HepG2 (cell line): ENCODE measurements around the gene ZNF627. TPM values are rescaled to one million over a fixed set of nuclear protein-coding genes. Genes with fewer than 3 reads are reported as not detected.

Experiments
- ATAC-seq: fragments of 200-7000 bp; cut with Tn5 transposase; 3 replicates; pipeline ENCODE4 v1.9.1; 2020; ENCODE audit warnings: mild to moderate bottlenecking, moderate library complexity
- BruUV-seq: library from RNA; stranded (reverse); fragments of 400-500 nt; replicated peaks from 2 replicates; lab custom pipeline; 2021; lab: Mats Ljungman, UMichigan
- CTCF ChIA-PET: fragments of 300-600 bp; formaldehyde crosslinking; extraction: SDS; loops from one replicate; lab custom pipeline; 2021; ENCODE audit warnings: low total read pairs, inconsistent platforms, low intra/inter-chr PET ratio; lab: Yijun Ruan, JAX
- POLR2A ChIA-PET: fragments of 350-600 bp; sonication (Branson Sonifier 250); formaldehyde crosslinking; loops from one replicate; lab custom pipeline; 2020; ENCODE audit warnings: antibody characterized with exemption, inconsistent platforms; lab: Yijun Ruan, JAX
- DNase-seq: peaks from one replicate; pipeline ENCODE4 v3.0.0-alpha.2; 2015; ENCODE audit warnings: low spot score
- FAIRE-seq: peaks from 3 replicates; lab custom pipeline; 2011; peaks lifted over from hg19 to GRCh38; lab: Jason Lieb, UNC
- H2AFZ ChIP-seq: one replicate; pipeline ENCODE4 v1.6.1; 2011; ENCODE audit warnings: low read length, inconsistent platforms
- H3K27ac ChIP-seq: fragments of 300-600 bp; 3 replicates; pipeline ENCODE4 v1.8.0; 2011; ENCODE audit warnings: mixed run types, mild to moderate bottlenecking, mixed read lengths, low read length, inconsistent platforms; ENCODE audit not compliant: insufficient read depth; ENCODE audit errors: extremely low read length
- H3K27me3 ChIP-seq, 2 experiments: fragments of 200-600 bp in 1 of 2; 2 replicates in 1 of 2; 3 replicates in 1 of 2; pipeline versions ENCODE4 v1.6.0 to v1.8.0; 2011; ENCODE audit warnings: low read length in 2 of 2, mild to moderate bottlenecking in 2 of 2, moderate library complexity in 2 of 2, inconsistent platforms in 1 of 2; ENCODE audit not compliant: insufficient read depth in 2 of 2, control insufficient read depth in 1 of 2
- H3K36me3 ChIP-seq, 2 experiments: fragments of 200-600 bp in 1 of 2; replicated peaks in 1 of 2; 2 replicates in 1 of 2; 3 replicates in 1 of 2; pipeline versions ENCODE4 v1.5.1 to v1.8.0; 2011; ENCODE audit warnings: low read length in 2 of 2, inconsistent platforms in 1 of 2; ENCODE audit not compliant: insufficient read depth in 2 of 2, control insufficient read depth in 1 of 2
- H3K4me1 ChIP-seq: 2 replicates; pipeline ENCODE4 v1.5.1; 2012; ENCODE audit warnings: low read length, inconsistent platforms; ENCODE audit not compliant: insufficient read depth
- H3K4me2 ChIP-seq: 2 replicates; pipeline ENCODE4 v1.6.0; 2011; ENCODE audit warnings: low read depth, low read length, inconsistent platforms
- H3K4me3 ChIP-seq, 3 experiments: fragments of 200-600 bp in 1 of 3; sonication (generic), shearing (Covaris generic) in 1 of 3; replicated peaks in 1 of 3; 2 replicates each; pipeline ENCODE4 v1.5.1; 2011 to 2016; ENCODE audit warnings: low read length in 3 of 3, inconsistent platforms in 2 of 3, low read depth in 2 of 3, mild to moderate bottlenecking in 2 of 3, control low read depth in 1 of 3, mixed read lengths in 1 of 3; ENCODE audit not compliant: insufficient read depth in 1 of 3
- H3K79me2 ChIP-seq: one replicate; pipeline ENCODE4 v1.6.1; 2011; ENCODE audit warnings: low read length, inconsistent platforms; ENCODE audit not compliant: insufficient read depth
- H3K9ac ChIP-seq: 2 replicates; pipeline ENCODE4 v1.6.0; 2011; ENCODE audit warnings: mild to moderate bottlenecking, low read depth, low read length, inconsistent platforms; ENCODE audit not compliant: insufficient read depth
- H3K9me3 ChIP-seq: 2 replicates; pipeline ENCODE4 v1.5.1; 2012; ENCODE audit warnings: mild to moderate bottlenecking, low read length
- H4K20me1 ChIP-seq: 2 replicates; pipeline ENCODE4 v1.6.0; 2011; ENCODE audit warnings: inconsistent platforms, mild to moderate bottlenecking, low read length, moderate library complexity; ENCODE audit not compliant: insufficient read depth
- BRF2 ChIP-seq: sonication (generic); formaldehyde crosslinking; IDR thresholded peaks from 2 replicates; pipeline ENCODE4 v1.8.1; 2022; ENCODE audit warnings: mild to moderate bottlenecking, missing genetic modification reagents
- DR1 ChIP-seq: sonication (generic); formaldehyde crosslinking; IDR thresholded peaks from 2 replicates; pipeline ENCODE4 v1.8.0; 2021; ENCODE audit warnings: mild to moderate bottlenecking, missing genetic modification reagents, inconsistent platforms
- FOXA3 ChIP-seq: IDR thresholded peaks from 2 replicates; pipeline ENCODE4 v1.6.1; 2016; ENCODE audit warnings: missing genetic modification reagents, missing compliant biosample characterization
- FOXJ3 ChIP-seq: sonication (generic); formaldehyde crosslinking; IDR thresholded peaks from 2 replicates; pipeline ENCODE4 v1.4.0; 2020; ENCODE audit warnings: missing genetic modification reagents, mild to moderate bottlenecking, borderline replicate concordance
- FOXP1 ChIP-seq, 2 experiments: fragments of 450-650 bp in 1 of 2; IDR thresholded peaks; 2 replicates each; pipeline ENCODE4 v1.6.1; 2017 to 2018; ENCODE audit warnings: antibody characterized with exemption in 1 of 2
- GFI1 ChIP-seq: sonication (generic); formaldehyde crosslinking; IDR thresholded peaks from 2 replicates; pipeline ENCODE4 v1.5.0; 2020; ENCODE audit warnings: missing genetic modification reagents, mild to moderate bottlenecking, borderline replicate concordance
- HMGA1 ChIP-seq: sonication (generic); formaldehyde crosslinking; conservative IDR thresholded peaks from 2 replicates; pipeline ENCODE4 v1.4.0; 2020; ENCODE audit warnings: missing genetic modification reagents
- HNF4G ChIP-seq, 2 experiments: sonication (generic) in 1 of 2; formaldehyde crosslinking in 1 of 2; IDR thresholded peaks; 2 replicates each; pipeline versions ENCODE4 v1.4.0 to v1.6.1; 2011 to 2020; ENCODE audit warnings: borderline replicate concordance in 2 of 2, low read depth in 2 of 2, mild to moderate bottlenecking in 2 of 2, low read length in 1 of 2, missing genetic modification reagents in 1 of 2, moderate library complexity in 1 of 2
- IKZF4 ChIP-seq: sonication (generic); formaldehyde crosslinking; IDR thresholded peaks from 2 replicates; pipeline ENCODE4 v1.5.1; 2020; ENCODE audit warnings: borderline replicate concordance, mild to moderate bottlenecking, low read depth, missing genetic modification reagents; ENCODE audit errors: not compliant biosample characterization
- NR1H2 ChIP-seq: sonication (generic); formaldehyde crosslinking; IDR thresholded peaks from 2 replicates; pipeline ENCODE4 v1.8.1; 2022; ENCODE audit warnings: low read depth, missing genetic modification reagents, borderline replicate concordance
- NR2F6 ChIP-seq, 2 experiments: IDR thresholded peaks; 2 replicates each; pipeline ENCODE4 v1.6.1; 2016; ENCODE audit warnings: antibody characterized with exemption in 1 of 2, mild to moderate bottlenecking in 1 of 2
- RARA ChIP-seq: IDR thresholded peaks from 2 replicates; pipeline ENCODE4 v1.6.1; 2016; ENCODE audit warnings: missing genetic modification reagents, missing compliant biosample characterization
- SOX5 ChIP-seq: IDR thresholded peaks from 2 replicates; pipeline ENCODE4 v1.6.1; 2016; ENCODE audit warnings: borderline replicate concordance
- SP4 ChIP-seq: sonication (generic); formaldehyde crosslinking; IDR thresholded peaks from 2 replicates; pipeline ENCODE4 v1.8.1; 2023; ENCODE audit warnings: mild to moderate bottlenecking, missing genetic modification reagents
- TBX2 ChIP-seq: sonication (generic); formaldehyde crosslinking; IDR thresholded peaks from 2 replicates; pipeline ENCODE4 v1.5.0; 2020; ENCODE audit warnings: missing genetic modification reagents, mild to moderate bottlenecking, borderline replicate concordance
- WGBS: methylation state at CpG from one replicate; pipeline ENCODE4 v1.1.6; 2017; ENCODE audit warnings: low lambda C conversion rate; 5-methylcytosine and 5-hydroxymethylcytosine counted together
- in situ Hi-C: cut with HindIII; loops from 2 replicates; pipeline ENCODE4 v1.10.0; 2017; ENCODE audit warnings: low pct_unique_long_range_greater_than_20kb; ENCODE audit not compliant: extremely low pct_ligation_motif_present
- intact Hi-C: fragments of 100-400 bp; cut with micrococcal nuclease; formaldehyde crosslinking; loops from one replicate; pipeline ENCODE4 v1.10.0; 2022; ENCODE audit not compliant: unreplicated experiment
- polyA plus RNA-seq, 8 experiments: library from polyadenylated mRNA; depleted of rRNA in 3 of 8; stranded (reverse) in 7 of 8; unstranded in 1 of 8; fragments of >200 nt; fragmentation: Illumina TruSeq in 4 of 8; extraction: Trizol in 4 of 8; gene quantifications; 2 replicates each; pipeline versions ENCODE4 v1.2.1 to v1.2.3, GENCODE V29; 2011 to 2016; ENCODE audit warnings: low read depth in 4 of 8, missing spikeins in 1 of 8, mixed read lengths in 1 of 8; ENCODE audit not compliant: insufficient read depth in 1 of 8
- total RNA-seq, 5 experiments: library from RNA; depleted of rRNA; stranded (reverse); fragments of >200 nt; fragmentation: Illumina TruSeq; extraction: Trizol; gene quantifications; 2 replicates each; pipeline ENCODE4 v1.2.3, GENCODE V29; 2016; ENCODE audit warnings: low read depth in 1 of 5
- TF ChIP-seq, protein P1 (sequence below): sonication (generic); formaldehyde crosslinking; IDR thresholded peaks from 2 replicates; pipeline ENCODE4 v1.4.0; 2020; ENCODE audit warnings: missing genetic modification reagents

ZNF627 gene
- total and polyA plus RNA-seq, 2 of the 13 experiments (the other 11 are each of a cell fraction or from before 2014, with no cell fraction given): 4.2 to 12.7 TPM

- Histone ChIP-seq H2AFZ (no peak overlapping the region), H3K4me3 (no peak overlapping the region), H3K27ac (no peak overlapping the region), H3K36me3 (peaks cover 2 to 7% of the 10 kb centered on the region in 2 experiments; a peak in 2 of 5 replicates), H3K4me1 (peaks cover 11% of the 10 kb centered on the region), H3K27me3 (no peaks in the 10 kb centered on the region), H3K79me2 (no peaks in the 10 kb centered on the region), H3K9me3 (no peaks in the 10 kb centered on the region), H3K9ac (no peak overlapping the region), H3K4me2 (no peak overlapping the region), H4K20me1 (no peaks in the 10 kb centered on the region)
- DNase-seq: no peak
- WGBS: 87% methylated on average over 3 of the region's 3 CpGs
- CTCF ChIA-PET: no interaction called here
- BruUV-seq: TSS peak; percentile 43
- in situ Hi-C loops (no loop called here), intact Hi-C loops (no loop called here)
- POLR2A ChIA-PET: no interaction called here
- no peak for FAIRE-seq
- no peak for TF ChIP-seq HNF4G (IDR thresholded peaks at IDR 0.05; ENCODE audit: borderline replicate concordance, low read depth, low read length)
- TF ChIP-seq HNF4G (CRISPR knock-in tag; IDR thresholded peaks at IDR 0.05; ENCODE audit: borderline replicate concordance, low read depth): no peak
- TF ChIP-seq NR1H2 (CRISPR knock-in tag): no peak
- no peak for TF ChIP-seq HMGA1 (CRISPR knock-in tag)
- no peak for ATAC-seq
Measured at GRCh38 chr19:11656535-11656934, 59.3 kb downstream of the ZNF627 start.

GRCh38 chr19:11657307-11657706 is 60.0 kb downstream of the ZNF627 start:
- peak; percentile 25 for DNase-seq
- no peak overlapping the region for H3K4me2 ChIP-seq
- no peak overlapping the region for H3K4me3 ChIP-seq
- in situ Hi-C loops (no loop called here), intact Hi-C loops (no loop called here)
- H3K4me1 ChIP-seq: peaks cover 11% of the 10 kb centered on the region
- ChIA-PET CTCF (no interaction called here), POLR2A (no interaction called here)
- no peak overlapping the region for H3K9ac ChIP-seq
- no TSS peak for BruUV-seq
- no peaks in the 10 kb centered on the region for H3K27me3 ChIP-seq
- H3K79me2 ChIP-seq: no peaks in the 10 kb centered on the region
- no peak overlapping the region for H3K27ac ChIP-seq
- H2AFZ ChIP-seq: no peak overlapping the region
- ATAC-seq: no peak
- H4K20me1 ChIP-seq: no peaks in the 10 kb centered on the region
- 52% methylated on average over 3 of the region's 3 CpGs for WGBS
- H3K36me3 ChIP-seq: no peaks in the 10 kb centered on the region; a peak in 1 of 5 replicates
- no peaks in the 10 kb centered on the region for H3K9me3 ChIP-seq
- no peak for FAIRE-seq
- TF ChIP-seq GFI1 (CRISPR knock-in tag): no peak
- no peak for TF ChIP-seq FOXP1 (IDR thresholded peaks at IDR 0.05)
- peak; percentile 76 for TF ChIP-seq FOXP1 (CRISPR knock-in tag; IDR thresholded peaks at IDR 0.05)
- TF ChIP-seq IKZF4 (CRISPR knock-in tag): no peak
- TF ChIP-seq, protein P1, sequence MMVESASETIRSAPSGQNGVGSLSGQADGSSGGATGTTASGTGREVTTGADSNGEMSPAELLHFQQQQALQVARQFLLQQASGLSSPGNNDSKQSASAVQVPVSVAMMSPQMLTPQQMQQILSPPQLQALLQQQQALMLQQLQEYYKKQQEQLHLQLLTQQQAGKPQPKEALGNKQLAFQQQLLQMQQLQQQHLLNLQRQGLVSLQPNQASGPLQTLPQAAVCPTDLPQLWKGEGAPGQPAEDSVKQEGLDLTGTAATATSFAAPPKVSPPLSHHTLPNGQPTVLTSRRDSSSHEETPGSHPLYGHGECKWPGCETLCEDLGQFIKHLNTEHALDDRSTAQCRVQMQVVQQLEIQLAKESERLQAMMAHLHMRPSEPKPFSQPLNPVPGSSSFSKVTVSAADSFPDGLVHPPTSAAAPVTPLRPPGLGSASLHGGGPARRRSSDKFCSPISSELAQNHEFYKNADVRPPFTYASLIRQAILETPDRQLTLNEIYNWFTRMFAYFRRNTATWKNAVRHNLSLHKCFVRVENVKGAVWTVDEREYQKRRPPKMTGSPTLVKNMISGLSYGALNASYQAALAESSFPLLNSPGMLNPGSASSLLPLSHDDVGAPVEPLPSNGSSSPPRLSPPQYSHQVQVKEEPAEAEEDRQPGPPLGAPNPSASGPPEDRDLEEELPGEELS (CRISPR knock-in tag): peak; percentile 66; the same call in 1 of the 2 replicates
- TF ChIP-seq SOX5 (CRISPR knock-in tag): peak; percentile 66; the same call in 1 of the 2 replicates
- peak; percentile 43 for TF ChIP-seq RARA (CRISPR knock-in tag)
- TF ChIP-seq NR2F6 (IDR thresholded peaks at IDR 0.05): no peak
- peak; percentile 51; the same call in 1 of the 2 replicates for TF ChIP-seq NR2F6 (CRISPR knock-in tag; IDR thresholded peaks at IDR 0.05)
- TF ChIP-seq FOXJ3 (CRISPR knock-in tag): 0 out of 2 replicates have a peak, but pooled peaks have one; percentile 23
- no peak for TF ChIP-seq BRF2 (CRISPR knock-in tag)
- no peak for TF ChIP-seq DR1 (CRISPR knock-in tag)
- TF ChIP-seq FOXA3 (CRISPR knock-in tag): peak; percentile 40; the same call in 1 of the 2 replicates
- peak; percentile 63; the same call in 1 of the 2 replicates for TF ChIP-seq TBX2 (CRISPR knock-in tag)
- no peak for TF ChIP-seq SP4 (CRISPR knock-in tag)
